Ascending aorta (tissue), 2 donors: ENCODE results near the gene SPIN2A. TPM values are rescaled to one million over a fixed set of nuclear protein-coding genes. Genes with fewer than 3 reads are reported as not detected.
"Not testable (repeated sequence)": the region's sequence is repeated elsewhere in the genome, so short reads cannot be mapped to it uniquely, and the experiment has no call there.

Experiments
- DNase-seq, 2 donors: peaks; one replicate each; pipeline ENCODE4 v3.0.0-alpha.2; 2019; ENCODE audit warnings: low spot score in 2 of 2
- H3K27ac ChIP-seq, 2 donors: fragments of 200-600 bp; sonication (generic); one replicate each; pipeline ENCODE4 v1.5.1; 2016 to 2017; ENCODE audit warnings: mild to moderate bottlenecking in 1 of 2
- H3K27me3 ChIP-seq: fragments of 200-600 bp; sonication (generic); one replicate; pipeline ENCODE4 v1.5.1; 2017
- H3K36me3 ChIP-seq, 2 donors: fragments of 200-600 bp; sonication (generic); one replicate each; pipeline ENCODE4 v1.5.1; 2016
- H3K4me1 ChIP-seq, 2 donors: fragments of 200-600 bp; sonication (generic); one replicate each; pipeline ENCODE4 v1.5.1; 2016 to 2017; ENCODE audit warnings: mild to moderate bottlenecking in 1 of 2
- H3K4me3 ChIP-seq, 2 donors: fragments of 200-600 bp; sonication (generic); one replicate each; pipeline ENCODE4 v1.5.1; 2016 to 2017; ENCODE audit warnings: mild to moderate bottlenecking in 1 of 2
- H3K9me3 ChIP-seq, 2 donors: fragments of 200-600 bp; sonication (generic); one replicate each; pipeline ENCODE4 v1.5.1; 2016
- intact Hi-C: fragments of 100-400 bp; cut with DNase I; formaldehyde crosslinking; loops from one replicate; pipeline ENCODE4 v1.15.1; 2023
- total RNA-seq: library from RNA; depleted of rRNA; stranded (reverse); fragments of >200 nt; gene quantifications from one replicate; pipeline ENCODE4 v1.1.0, GENCODE V29; 2016
- TF ChIP-seq, protein P1 (sequence below), 3 experiments: fragments of 200-600 bp in 2 of 3; fragments of 450-650 bp in 1 of 3; sonication (generic) in 2 of 3; IDR thresholded peaks; one replicate each; pipeline ENCODE4 v1.5.1; 2016 to 2019; ENCODE audit warnings: antibody characterized with exemption in 3 of 3, mild to moderate bottlenecking in 1 of 3, moderate library complexity in 1 of 3

The SPIN2A gene
- total RNA-seq, 1 donor from 2014 or later, result 0.53 TPM

DNA sequence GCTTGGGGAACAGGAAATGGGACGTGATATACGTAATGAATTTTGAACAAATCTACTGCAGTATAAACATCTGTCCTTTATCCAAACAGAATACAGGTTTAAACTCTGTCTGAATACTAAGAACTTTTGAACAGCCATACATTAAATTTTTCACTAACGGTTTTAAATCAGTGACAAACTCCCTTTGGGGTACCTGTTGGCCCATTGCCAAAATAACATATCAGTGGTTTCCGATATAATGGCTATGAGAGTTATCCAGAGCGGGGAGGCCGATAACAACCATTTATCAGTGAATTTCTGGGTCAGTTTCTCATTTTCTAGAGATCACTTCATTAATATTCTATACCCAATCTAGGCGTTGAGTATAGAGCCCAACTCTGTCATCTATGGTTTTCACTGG, 5.2 kb downstream of the SPIN2A start:
- Histone ChIP-seq H3K4me1 (no peaks in the 10 kb centered on the region), H3K27me3 (no peaks in the 10 kb centered on the region), H3K36me3 (no peaks in the 10 kb centered on the region), H3K9me3 (no peaks in the 10 kb centered on the region), H3K4me3 (no peak overlapping the region), H3K27ac (no peak overlapping the region)
- intact Hi-C loops, result no loop called here
- TF ChIP-seq, protein P1, sequence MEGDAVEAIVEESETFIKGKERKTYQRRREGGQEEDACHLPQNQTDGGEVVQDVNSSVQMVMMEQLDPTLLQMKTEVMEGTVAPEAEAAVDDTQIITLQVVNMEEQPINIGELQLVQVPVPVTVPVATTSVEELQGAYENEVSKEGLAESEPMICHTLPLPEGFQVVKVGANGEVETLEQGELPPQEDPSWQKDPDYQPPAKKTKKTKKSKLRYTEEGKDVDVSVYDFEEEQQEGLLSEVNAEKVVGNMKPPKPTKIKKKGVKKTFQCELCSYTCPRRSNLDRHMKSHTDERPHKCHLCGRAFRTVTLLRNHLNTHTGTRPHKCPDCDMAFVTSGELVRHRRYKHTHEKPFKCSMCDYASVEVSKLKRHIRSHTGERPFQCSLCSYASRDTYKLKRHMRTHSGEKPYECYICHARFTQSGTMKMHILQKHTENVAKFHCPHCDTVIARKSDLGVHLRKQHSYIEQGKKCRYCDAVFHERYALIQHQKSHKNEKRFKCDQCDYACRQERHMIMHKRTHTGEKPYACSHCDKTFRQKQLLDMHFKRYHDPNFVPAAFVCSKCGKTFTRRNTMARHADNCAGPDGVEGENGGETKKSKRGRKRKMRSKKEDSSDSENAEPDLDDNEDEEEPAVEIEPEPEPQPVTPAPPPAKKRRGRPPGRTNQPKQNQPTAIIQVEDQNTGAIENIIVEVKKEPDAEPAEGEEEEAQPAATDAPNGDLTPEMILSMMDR (IDR thresholded peaks at IDR 0.05), result no peak
- no peak for DNase-seq

DNA sequence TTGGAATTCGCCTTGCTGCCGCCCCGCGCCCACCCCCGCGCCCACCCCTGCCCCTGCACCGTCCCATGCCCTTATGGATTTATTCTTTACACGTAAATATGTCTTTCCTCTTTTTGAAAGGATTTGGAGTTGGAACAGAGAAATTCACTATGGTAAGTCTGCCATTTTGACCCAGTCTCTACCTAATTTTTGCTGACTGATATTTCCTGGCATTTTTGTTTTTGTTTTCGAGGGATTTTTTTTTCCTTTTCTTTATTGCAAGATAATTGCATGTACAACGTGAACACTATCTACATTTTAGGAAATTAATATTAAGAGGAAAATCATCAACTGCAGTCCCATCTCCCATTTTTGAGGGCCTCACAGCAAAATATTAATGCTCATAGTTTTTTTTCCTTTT, 15.4 kb downstream of the SPIN2A start:
- no peak for DNase-seq
- H3K4me1 ChIP-seq, result no peaks in the 10 kb centered on the region
- no peaks in the 10 kb centered on the region for H3K27me3 ChIP-seq
- intact Hi-C loops, result no loop called here
- peak overlapping the region; percentile 54 to 71 for H3K4me3 ChIP-seq
- H3K36me3 ChIP-seq, result no peaks in the 10 kb centered on the region
- H3K27ac ChIP-seq, result peak overlapping the region; percentile 71 to 74
- TF ChIP-seq, protein P1 (IDR thresholded peaks at IDR 0.05), result no peak
- no peaks in the 10 kb centered on the region for H3K9me3 ChIP-seq

DNA sequence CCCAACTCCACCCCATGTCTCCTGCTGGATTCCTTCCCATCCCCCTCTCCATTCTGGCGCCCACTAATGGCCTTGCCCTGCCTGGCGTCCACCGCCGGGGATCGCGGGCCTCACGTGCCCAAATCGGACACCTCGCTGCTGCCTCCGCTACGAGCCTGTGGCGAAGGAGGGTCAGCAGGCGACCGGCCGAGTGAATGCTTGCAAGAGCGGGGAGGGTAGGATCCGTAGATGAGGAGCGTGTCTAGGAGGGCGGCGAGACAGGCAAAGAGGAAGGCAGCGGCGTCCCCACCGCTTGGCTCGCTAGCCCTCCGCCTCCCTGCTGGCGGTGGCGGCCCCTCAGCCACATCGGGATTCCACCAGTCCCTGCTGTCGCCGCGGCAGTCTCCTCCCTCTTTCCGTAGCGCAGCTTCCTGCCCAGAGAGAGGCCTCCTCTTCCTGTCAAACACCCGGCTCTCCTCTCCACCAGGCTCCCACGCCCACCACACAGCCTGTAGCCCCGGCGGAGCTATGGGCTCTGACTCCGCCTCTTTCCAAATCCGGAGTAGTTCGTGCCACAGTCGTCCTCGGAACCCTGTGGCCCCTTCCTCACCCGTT, 15.9 kb downstream of the SPIN2A start, which contains the start of gene SPIN2B:
SPIN2B (minus strand) TSS at position 387 of the 594 bp plus-strand sequence.
- no peaks in the 10 kb centered on the region for H3K36me3 ChIP-seq
- intact Hi-C loops, result no loop called here
- DNase-seq, result peak; percentile 19 to 90
- peak within 1 kb of the TSS; percentile 71 to 74 for H3K27ac ChIP-seq
- H3K27me3 ChIP-seq, result no peaks in the 10 kb centered on the region
- H3K4me1 ChIP-seq, result no peaks in the 10 kb centered on the region
- peak within 1 kb of the TSS; percentile 54 to 71 for H3K4me3 ChIP-seq
- H3K9me3 ChIP-seq, result no peaks in the 10 kb centered on the region
- TF ChIP-seq, protein P1 (IDR thresholded peaks at IDR 0.05), result peak in 1 of 3 experiments; percentile 8

DNA sequence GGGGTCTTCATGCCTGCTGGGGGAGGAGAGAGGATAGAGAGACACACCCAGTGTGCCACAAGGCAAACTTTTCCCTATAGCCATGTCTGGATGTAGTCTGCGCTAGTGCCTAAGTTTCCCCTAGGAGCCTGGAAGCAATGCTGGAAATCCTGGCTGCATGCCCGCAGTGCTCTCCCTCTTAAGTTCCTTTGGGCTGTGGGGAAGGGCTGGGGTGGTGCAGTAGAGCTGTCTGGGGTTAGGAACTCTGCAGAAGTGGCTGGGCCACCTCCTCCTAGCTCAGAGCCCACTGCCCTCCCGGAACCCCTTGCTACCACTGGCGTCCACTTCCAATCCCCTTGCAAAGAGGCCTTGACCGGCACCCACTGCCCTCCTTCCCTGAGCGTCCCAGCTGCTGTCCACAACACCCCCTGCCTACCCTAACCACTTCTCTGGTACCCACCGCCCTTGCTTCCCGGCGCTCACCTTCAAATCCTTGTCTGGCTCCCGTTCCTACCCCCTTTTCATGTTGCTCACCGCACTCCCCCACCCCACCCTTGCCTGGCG, 16.5 kb downstream of the SPIN2A start:
- DNase-seq, H3K9me3 ChIP-seq, intact Hi-C loops, H3K27me3 ChIP-seq, H3K4me1 ChIP-seq, H3K36me3 ChIP-seq: not testable (repeated sequence)
- H3K27ac ChIP-seq, result peak overlapping the region; percentile 71 to 74
- peak overlapping the region; percentile 54 to 71 for H3K4me3 ChIP-seq

DNA sequence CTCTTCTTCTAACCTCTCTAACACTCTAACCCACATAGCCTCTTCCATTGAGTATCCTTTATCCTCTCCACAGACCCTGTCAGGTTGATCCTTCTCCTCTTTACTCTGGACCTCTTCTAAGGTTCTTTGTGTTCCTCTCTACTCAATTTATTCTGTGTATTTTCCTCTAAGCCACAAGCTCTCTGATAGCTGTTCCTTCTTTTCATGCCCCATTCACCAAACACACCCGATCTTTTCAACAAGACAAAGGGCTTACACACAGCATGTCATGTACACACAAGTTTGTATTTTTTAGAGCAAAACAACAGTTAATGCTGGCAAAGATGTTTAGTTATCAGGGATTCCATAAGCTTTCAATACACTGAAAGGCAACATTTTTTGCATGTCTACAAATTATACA, 17.8 kb downstream of the SPIN2A start:
- no peak overlapping the region for H3K27ac ChIP-seq
- no peak overlapping the region for H3K4me3 ChIP-seq
- TF ChIP-seq, protein P1 (IDR thresholded peaks at IDR 0.05), result no peak
- H3K36me3 ChIP-seq, result no peaks in the 10 kb centered on the region
- no peak for DNase-seq
- no peaks in the 10 kb centered on the region for H3K27me3 ChIP-seq
- intact Hi-C loops, result loop anchor here (10.0 kb wide), 1 partner anchor 125 kb away; the partner anchor contains the start of gene SPIN3
- no peaks in the 10 kb centered on the region for H3K4me1 ChIP-seq
- no peaks in the 10 kb centered on the region for H3K9me3 ChIP-seq

DNA sequence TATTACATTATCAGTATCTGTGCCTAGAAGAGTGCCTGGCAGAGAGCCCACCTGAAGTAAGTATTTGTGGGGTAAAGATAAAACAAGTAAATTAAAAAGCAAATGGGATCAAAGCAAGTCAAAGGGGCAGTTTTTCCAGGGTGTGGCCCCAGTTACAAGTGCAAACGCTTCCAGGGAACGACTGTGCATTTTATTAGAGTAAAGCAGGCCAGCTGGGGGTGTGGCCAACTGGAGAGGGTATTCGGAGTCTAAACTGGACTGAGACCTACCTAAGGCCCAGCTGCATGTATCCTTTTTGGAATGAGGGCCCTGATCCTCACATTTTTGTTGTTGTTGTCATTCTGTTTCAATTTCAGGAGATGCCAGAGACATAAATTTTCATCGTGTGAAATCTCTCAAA, 19.6 kb downstream of the SPIN2A start:
- H3K4me3 ChIP-seq, H3K36me3 ChIP-seq, H3K27ac ChIP-seq, H3K4me1 ChIP-seq, H3K27me3 ChIP-seq, H3K9me3 ChIP-seq, DNase-seq: not testable (repeated sequence)
- intact Hi-C loops, result loop anchor here (10.0 kb wide), 1 partner anchor 123 kb away; the partner anchor contains the start of gene SPIN3
